HepG2 (cell line): Measurements from ENCODE around the gene MBIP. TPM values are rescaled to one million over a fixed set of nuclear protein-coding genes. Genes with fewer than 3 reads are reported as not detected.

ENCODE experiments used
- ATAC-seq: fragments of 200-7000 bp; cut with Tn5 transposase; 3 replicates; pipeline ENCODE4 v1.9.1; 2020; ENCODE audit warnings: mild to moderate bottlenecking, moderate library complexity
- BruUV-seq: library from RNA; stranded (reverse); fragments of 400-500 nt; replicated peaks from 2 replicates; lab custom pipeline; 2021; lab: Mats Ljungman, UMichigan
- CTCF ChIA-PET: fragments of 300-600 bp; formaldehyde crosslinking; extraction: SDS; loops from one replicate; lab custom pipeline; 2021; ENCODE audit warnings: low total read pairs, inconsistent platforms, low intra/inter-chr PET ratio; lab: Yijun Ruan, JAX
- POLR2A ChIA-PET: fragments of 350-600 bp; sonication (Branson Sonifier 250); formaldehyde crosslinking; loops from one replicate; lab custom pipeline; 2020; ENCODE audit warnings: antibody characterized with exemption, inconsistent platforms; lab: Yijun Ruan, JAX
- DNase-seq: peaks from one replicate; pipeline ENCODE4 v3.0.0-alpha.2; 2015; ENCODE audit warnings: low spot score
- FAIRE-seq: peaks from 3 replicates; lab custom pipeline; 2011; peaks lifted over from hg19 to GRCh38; lab: Jason Lieb, UNC
- H2AFZ ChIP-seq: one replicate; pipeline ENCODE4 v1.6.1; 2011; ENCODE audit warnings: low read length, inconsistent platforms
- H3K27ac ChIP-seq: fragments of 300-600 bp; 3 replicates; pipeline ENCODE4 v1.8.0; 2011; ENCODE audit warnings: mixed run types, mild to moderate bottlenecking, mixed read lengths, low read length, inconsistent platforms; ENCODE audit not compliant: insufficient read depth; ENCODE audit errors: extremely low read length
- H3K27me3 ChIP-seq, 2 experiments: fragments of 200-600 bp in 1 of 2; 2 replicates in 1 of 2; 3 replicates in 1 of 2; pipeline versions ENCODE4 v1.6.0 to v1.8.0; 2011; ENCODE audit warnings: low read length in 2 of 2, mild to moderate bottlenecking in 2 of 2, moderate library complexity in 2 of 2, inconsistent platforms in 1 of 2; ENCODE audit not compliant: insufficient read depth in 2 of 2, control insufficient read depth in 1 of 2
- H3K36me3 ChIP-seq, 2 experiments: fragments of 200-600 bp in 1 of 2; replicated peaks in 1 of 2; 2 replicates in 1 of 2; 3 replicates in 1 of 2; pipeline versions ENCODE4 v1.5.1 to v1.8.0; 2011; ENCODE audit warnings: low read length in 2 of 2, inconsistent platforms in 1 of 2; ENCODE audit not compliant: insufficient read depth in 2 of 2, control insufficient read depth in 1 of 2
- H3K4me1 ChIP-seq: 2 replicates; pipeline ENCODE4 v1.5.1; 2012; ENCODE audit warnings: low read length, inconsistent platforms; ENCODE audit not compliant: insufficient read depth
- H3K4me2 ChIP-seq: 2 replicates; pipeline ENCODE4 v1.6.0; 2011; ENCODE audit warnings: low read depth, low read length, inconsistent platforms
- H3K4me3 ChIP-seq, 3 experiments: fragments of 200-600 bp in 1 of 3; sonication (generic), shearing (Covaris generic) in 1 of 3; replicated peaks in 1 of 3; 2 replicates each; pipeline ENCODE4 v1.5.1; 2011 to 2016; ENCODE audit warnings: low read length in 3 of 3, inconsistent platforms in 2 of 3, low read depth in 2 of 3, mild to moderate bottlenecking in 2 of 3, control low read depth in 1 of 3, mixed read lengths in 1 of 3; ENCODE audit not compliant: insufficient read depth in 1 of 3
- H3K79me2 ChIP-seq: one replicate; pipeline ENCODE4 v1.6.1; 2011; ENCODE audit warnings: low read length, inconsistent platforms; ENCODE audit not compliant: insufficient read depth
- H3K9ac ChIP-seq: 2 replicates; pipeline ENCODE4 v1.6.0; 2011; ENCODE audit warnings: mild to moderate bottlenecking, low read depth, low read length, inconsistent platforms; ENCODE audit not compliant: insufficient read depth
- H3K9me3 ChIP-seq: 2 replicates; pipeline ENCODE4 v1.5.1; 2012; ENCODE audit warnings: mild to moderate bottlenecking, low read length
- H4K20me1 ChIP-seq: 2 replicates; pipeline ENCODE4 v1.6.0; 2011; ENCODE audit warnings: inconsistent platforms, mild to moderate bottlenecking, low read length, moderate library complexity; ENCODE audit not compliant: insufficient read depth
- ATF1 ChIP-seq: IDR thresholded peaks from 2 replicates; pipeline ENCODE4 v1.6.1; 2016; ENCODE audit warnings: mild to moderate bottlenecking, control low read depth
- CREB1 ChIP-seq, 2 experiments: fragments of 450-650 bp in 1 of 2; IDR thresholded peaks; 2 replicates each; pipeline ENCODE4 v1.6.1; 2016 to 2017; ENCODE audit warnings: control low read depth in 1 of 2, mild to moderate bottlenecking in 1 of 2, missing compliant biosample characterization in 1 of 2, missing genetic modification characterization in 1 of 2
- CREM ChIP-seq, 2 experiments: sonication (generic) in 1 of 2; formaldehyde crosslinking in 1 of 2; IDR thresholded peaks; 2 replicates each; pipeline versions ENCODE4 v1.4.0 to v1.6.1; 2016 to 2020; ENCODE audit warnings: antibody characterized with exemption in 1 of 2, mild to moderate bottlenecking in 1 of 2, missing genetic modification reagents in 1 of 2
- ELF1 ChIP-seq: sonication (generic); formaldehyde crosslinking; IDR thresholded peaks from 2 replicates; pipeline ENCODE4 v1.4.0; 2020; ENCODE audit warnings: missing genetic modification reagents
- GABPA ChIP-seq, 2 experiments: IDR thresholded peaks; 2 replicates each; pipeline ENCODE4 v1.6.1; 2011 to 2016; ENCODE audit warnings: low read depth in 2 of 2, low read length in 1 of 2, missing biosample characterization in 1 of 2, missing genetic modification characterization in 1 of 2
- GABPB1 ChIP-seq: IDR thresholded peaks from 2 replicates; pipeline ENCODE4 v1.6.1; 2016; ENCODE audit warnings: mild to moderate bottlenecking, missing genetic modification reagents, moderate library complexity, missing compliant biosample characterization
- HCFC1 ChIP-seq: fragments of 150-350 bp; IDR thresholded peaks from 2 replicates; pipeline ENCODE4 v1.6.1; 2014; ENCODE audit warnings: low read depth, low read length
- MEIS1 ChIP-seq: sonication (generic); formaldehyde crosslinking; IDR thresholded peaks from 2 replicates; pipeline ENCODE4 v1.9.0; 2021; ENCODE audit warnings: mild to moderate bottlenecking, missing genetic modification reagents, moderate library complexity, borderline replicate concordance
- NFYB ChIP-seq: sonication (generic); formaldehyde crosslinking; IDR thresholded peaks from 2 replicates; pipeline ENCODE4 v1.4.0; 2020; ENCODE audit warnings: missing genetic modification reagents
- NFYC ChIP-seq: IDR thresholded peaks from 2 replicates; pipeline ENCODE4 v1.6.1; 2016; ENCODE audit warnings: missing genetic modification reagents, missing compliant biosample characterization
- POLR2A ChIP-seq, 2 experiments: IDR thresholded peaks; 2 replicates each; pipeline ENCODE4 v1.6.1; 2011; ENCODE audit warnings: low read depth in 2 of 2, low read length in 2 of 2, mild to moderate bottlenecking in 1 of 2, moderate library complexity in 1 of 2; ENCODE audit not compliant: insufficient read depth in 1 of 2
- SMAD3 ChIP-seq: sonication (generic); formaldehyde crosslinking; IDR thresholded peaks from 2 replicates; pipeline ENCODE4 v1.4.0; 2020; ENCODE audit warnings: missing genetic modification reagents
- THAP11 ChIP-seq: IDR thresholded peaks from 2 replicates; pipeline ENCODE4 v1.6.1; 2016; ENCODE audit warnings: missing biosample characterization, missing genetic modification reagents
- ZNF143 ChIP-seq: sonication (generic); formaldehyde crosslinking; IDR thresholded peaks from 2 replicates; pipeline ENCODE4 v1.4.0; 2020; ENCODE audit warnings: missing genetic modification reagents
- ZNF644 ChIP-seq: IDR thresholded peaks from 2 replicates; pipeline ENCODE4 v1.6.1; 2016; ENCODE audit warnings: low read depth
- WGBS: methylation state at CpG from one replicate; pipeline ENCODE4 v1.1.6; 2017; ENCODE audit warnings: low lambda C conversion rate; 5-methylcytosine and 5-hydroxymethylcytosine counted together
- in situ Hi-C: cut with HindIII; loops from 2 replicates; pipeline ENCODE4 v1.10.0; 2017; ENCODE audit warnings: low pct_unique_long_range_greater_than_20kb; ENCODE audit not compliant: extremely low pct_ligation_motif_present
- intact Hi-C: fragments of 100-400 bp; cut with micrococcal nuclease; formaldehyde crosslinking; loops from one replicate; pipeline ENCODE4 v1.10.0; 2022; ENCODE audit not compliant: unreplicated experiment
- polyA plus RNA-seq, 8 experiments: library from polyadenylated mRNA; depleted of rRNA in 3 of 8; stranded (reverse) in 7 of 8; unstranded in 1 of 8; fragments of >200 nt; fragmentation: Illumina TruSeq in 4 of 8; extraction: Trizol in 4 of 8; gene quantifications; 2 replicates each; pipeline versions ENCODE4 v1.2.1 to v1.2.3, GENCODE V29; 2011 to 2016; ENCODE audit warnings: low read depth in 4 of 8, missing spikeins in 1 of 8, mixed read lengths in 1 of 8; ENCODE audit not compliant: insufficient read depth in 1 of 8
- total RNA-seq, 5 experiments: library from RNA; depleted of rRNA; stranded (reverse); fragments of >200 nt; fragmentation: Illumina TruSeq; extraction: Trizol; gene quantifications; 2 replicates each; pipeline ENCODE4 v1.2.3, GENCODE V29; 2016; ENCODE audit warnings: low read depth in 1 of 5
- TF ChIP-seq, protein P1 (sequence below): IDR thresholded peaks from 2 replicates; pipeline ENCODE4 v1.6.1; 2016; ENCODE audit warnings: missing biosample characterization, missing genetic modification reagents, low read depth
- TF ChIP-seq, protein P2 (sequence below): IDR thresholded peaks from 2 replicates; pipeline ENCODE4 v1.6.1; 2016; ENCODE audit warnings: low read depth, missing genetic modification reagents, missing compliant biosample characterization

The MBIP gene
- total and polyA plus RNA-seq, 2 of the 13 experiments (the other 11 are each of a cell fraction or from before 2014, with no cell fraction given): 48.1 to 48.6 TPM

DNA sequence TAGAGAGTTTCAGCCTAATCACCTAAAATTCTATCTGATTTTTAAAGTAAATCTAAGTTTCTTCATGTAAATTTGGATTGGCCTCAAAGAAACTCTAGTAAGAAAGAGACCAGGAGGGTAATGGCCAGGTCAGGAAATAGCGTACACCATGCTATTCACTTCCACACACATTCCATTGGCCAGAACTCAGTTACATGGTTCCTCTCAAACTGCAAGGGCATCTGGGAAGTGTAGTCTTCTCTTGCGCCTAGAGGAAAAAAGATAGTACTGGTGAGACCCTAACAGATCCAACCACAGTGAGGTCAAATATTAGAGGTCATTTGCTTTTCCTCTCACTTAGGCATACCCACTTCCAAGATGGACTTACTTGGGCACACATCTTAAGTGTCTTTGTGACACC is 39.1 kb downstream of the MBIP start:
- no peaks in the 10 kb centered on the region for H3K36me3 ChIP-seq
- TF ChIP-seq CREB1 (IDR thresholded peaks at IDR 0.05): no peak
- TF ChIP-seq CREB1 (CRISPR knock-in tag; IDR thresholded peaks at IDR 0.05): peak; percentile 20; the same call in 1 of the 2 replicates
- TF ChIP-seq ZNF143 (CRISPR knock-in tag): peak; percentile 88
- no peak for TF ChIP-seq SMAD3 (CRISPR knock-in tag)
- 0 out of 2 replicates have a peak, but pooled peaks have one; percentile 58 for TF ChIP-seq ZNF644 (CRISPR knock-in tag)
- TF ChIP-seq ELF1 (CRISPR knock-in tag): 0 out of 2 replicates have a peak, but pooled peaks have one; percentile 20
- TF ChIP-seq POLR2A (IDR thresholded peaks at IDR 0.05; ENCODE audit: insufficient read depth in 1 of 2, low read depth in 2 of 2, low read length in 2 of 2): no peak
- peak; percentile 79 for TF ChIP-seq NFYC (CRISPR knock-in tag)
- peak; percentile 60; the same call in 1 of the 2 replicates for TF ChIP-seq HCFC1
- TF ChIP-seq GABPB1 (CRISPR knock-in tag): peak; percentile 82
- TF ChIP-seq ATF1 (CRISPR knock-in tag): peak; percentile 75
- TF ChIP-seq, protein P1, sequence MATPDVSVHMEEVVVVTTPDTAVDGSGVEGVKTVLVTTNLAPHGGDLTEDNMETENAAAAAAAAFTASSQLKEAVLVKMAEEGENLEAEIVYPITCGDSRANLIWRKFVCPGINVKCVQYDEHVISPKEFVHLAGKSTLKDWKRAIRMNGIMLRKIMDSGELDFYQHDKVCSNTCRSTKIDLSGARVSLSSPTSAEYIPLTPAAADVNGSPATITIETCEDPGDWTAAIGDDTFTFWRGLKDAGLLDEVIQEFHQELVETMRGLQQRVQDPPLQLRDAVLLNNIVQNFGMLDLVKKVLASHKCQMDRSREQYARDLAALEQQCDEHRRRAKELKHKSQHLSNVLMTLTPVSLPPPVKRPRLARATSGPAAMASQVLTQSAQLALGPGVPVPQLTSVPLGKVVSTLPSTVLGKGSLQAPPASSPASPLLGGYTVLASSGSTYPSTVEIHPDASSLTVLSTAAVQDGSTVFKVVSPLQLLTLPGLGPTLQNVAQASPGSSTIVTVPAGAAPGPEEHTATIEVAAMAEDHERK: no peak
- peak; percentile 94 for TF ChIP-seq THAP11 (CRISPR knock-in tag)
- peak; percentile 83 for TF ChIP-seq NFYB (CRISPR knock-in tag)
- no peak for TF ChIP-seq MEIS1 (CRISPR knock-in tag)
- peak; percentile 65 for TF ChIP-seq CREM (IDR thresholded peaks at IDR 0.05)
- no peak for TF ChIP-seq CREM (CRISPR knock-in tag; IDR thresholded peaks at IDR 0.05)
- TF ChIP-seq, protein P2, sequence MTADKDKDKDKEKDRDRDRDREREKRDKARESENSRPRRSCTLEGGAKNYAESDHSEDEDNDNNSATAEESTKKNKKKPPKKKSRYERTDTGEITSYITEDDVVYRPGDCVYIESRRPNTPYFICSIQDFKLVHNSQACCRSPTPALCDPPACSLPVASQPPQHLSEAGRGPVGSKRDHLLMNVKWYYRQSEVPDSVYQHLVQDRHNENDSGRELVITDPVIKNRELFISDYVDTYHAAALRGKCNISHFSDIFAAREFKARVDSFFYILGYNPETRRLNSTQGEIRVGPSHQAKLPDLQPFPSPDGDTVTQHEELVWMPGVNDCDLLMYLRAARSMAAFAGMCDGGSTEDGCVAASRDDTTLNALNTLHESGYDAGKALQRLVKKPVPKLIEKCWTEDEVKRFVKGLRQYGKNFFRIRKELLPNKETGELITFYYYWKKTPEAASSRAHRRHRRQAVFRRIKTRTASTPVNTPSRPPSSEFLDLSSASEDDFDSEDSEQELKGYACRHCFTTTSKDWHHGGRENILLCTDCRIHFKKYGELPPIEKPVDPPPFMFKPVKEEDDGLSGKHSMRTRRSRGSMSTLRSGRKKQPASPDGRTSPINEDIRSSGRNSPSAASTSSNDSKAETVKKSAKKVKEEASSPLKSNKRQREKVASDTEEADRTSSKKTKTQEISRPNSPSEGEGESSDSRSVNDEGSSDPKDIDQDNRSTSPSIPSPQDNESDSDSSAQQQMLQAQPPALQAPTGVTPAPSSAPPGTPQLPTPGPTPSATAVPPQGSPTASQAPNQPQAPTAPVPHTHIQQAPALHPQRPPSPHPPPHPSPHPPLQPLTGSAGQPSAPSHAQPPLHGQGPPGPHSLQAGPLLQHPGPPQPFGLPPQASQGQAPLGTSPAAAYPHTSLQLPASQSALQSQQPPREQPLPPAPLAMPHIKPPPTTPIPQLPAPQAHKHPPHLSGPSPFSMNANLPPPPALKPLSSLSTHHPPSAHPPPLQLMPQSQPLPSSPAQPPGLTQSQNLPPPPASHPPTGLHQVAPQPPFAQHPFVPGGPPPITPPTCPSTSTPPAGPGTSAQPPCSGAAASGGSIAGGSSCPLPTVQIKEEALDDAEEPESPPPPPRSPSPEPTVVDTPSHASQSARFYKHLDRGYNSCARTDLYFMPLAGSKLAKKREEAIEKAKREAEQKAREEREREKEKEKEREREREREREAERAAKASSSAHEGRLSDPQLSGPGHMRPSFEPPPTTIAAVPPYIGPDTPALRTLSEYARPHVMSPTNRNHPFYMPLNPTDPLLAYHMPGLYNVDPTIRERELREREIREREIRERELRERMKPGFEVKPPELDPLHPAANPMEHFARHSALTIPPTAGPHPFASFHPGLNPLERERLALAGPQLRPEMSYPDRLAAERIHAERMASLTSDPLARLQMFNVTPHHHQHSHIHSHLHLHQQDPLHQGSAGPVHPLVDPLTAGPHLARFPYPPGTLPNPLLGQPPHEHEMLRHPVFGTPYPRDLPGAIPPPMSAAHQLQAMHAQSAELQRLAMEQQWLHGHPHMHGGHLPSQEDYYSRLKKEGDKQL (CRISPR knock-in tag): no peak
- TF ChIP-seq GABPA (IDR thresholded peaks at IDR 0.05; ENCODE audit: low read depth, low read length): peak; percentile 49
- peak; percentile 90 for TF ChIP-seq GABPA (CRISPR knock-in tag; IDR thresholded peaks at IDR 0.05; ENCODE audit: low read depth)
- TF ChIP-seq, all 625 proteins: peak for 12
- Histone ChIP-seq H3K9me3 (no peaks in the 10 kb centered on the region), H4K20me1 (no peaks in the 10 kb centered on the region), H3K4me3 (no peak overlapping the region), H3K4me1 (no peaks in the 10 kb centered on the region), H3K79me2 (no peaks in the 10 kb centered on the region), H3K9ac (no peak overlapping the region), H3K4me2 (no peak overlapping the region; the same call in 1 of the 2 replicates), H2AFZ (no peak overlapping the region), H3K27me3 (0 out of 5 replicates have a peak, but pooled peaks cover 0 to 1% of the 10 kb centered on the region in 2 experiments), H3K27ac (no peak overlapping the region)
- in situ Hi-C loops (no loop called here), intact Hi-C loops (no loop called here)
- ATAC-seq (peak; percentile 93), DNase-seq (peak; percentile 55), FAIRE-seq (no peak)
- no TSS peak for BruUV-seq
- ChIA-PET POLR2A (no interaction called here), CTCF (no interaction called here)
- WGBS: 38% methylated on average over 2 of the region's 2 CpGs
